SK-N-SH treated with all-trans-retinoic acid at 6 μM for 48 hours (cell line): ENCODE results near the gene HMGB3.

Experiments
- ATAC-seq: fragments of 200-7000 bp; cut with Tn5 transposase; 3 replicates; pipeline ENCODE4 v1.9.1; 2020; ENCODE audit warnings: mild to moderate bottlenecking, moderate library complexity
- ARNTL ChIP-seq: fragments of 450-650 bp; formaldehyde crosslinking; IDR thresholded peaks from 2 replicates; pipeline ENCODE4 v1.5.0; 2020; ENCODE audit warnings: low read depth, mild to moderate bottlenecking, moderate library complexity, borderline replicate concordance
- CSDC2 ChIP-seq: fragments of 250-450 bp; sonication (Bioruptor Pico); IDR thresholded peaks from 2 replicates; pipeline ENCODE4 v1.5.0; 2020; ENCODE audit warnings: mild to moderate bottlenecking, moderate library complexity
- GLIS3 ChIP-seq: fragments of 250-450 bp; sonication (Bioruptor Pico); IDR thresholded peaks from 2 replicates; pipeline ENCODE4 v1.5.0; 2020; ENCODE audit warnings: mild to moderate bottlenecking, moderate library complexity
- ISL1 ChIP-seq: fragments of 250-450 bp; sonication (Bioruptor Pico); IDR thresholded peaks from 2 replicates; pipeline ENCODE4 v2.1.2; 2022; ENCODE audit warnings: mild to moderate bottlenecking, moderate library complexity
- OSR1 ChIP-seq: fragments of 250-450 bp; sonication (Bioruptor Pico); IDR thresholded peaks from 2 replicates; pipeline ENCODE4 v1.8.0; 2022; ENCODE audit warnings: moderate library complexity, mild to moderate bottlenecking, inconsistent platforms
- POU6F1 ChIP-seq: fragments of 250-450 bp; sonication (Bioruptor Pico); IDR thresholded peaks from 2 replicates; pipeline ENCODE4 v1.8.0; 2021; ENCODE audit warnings: low read depth, mild to moderate bottlenecking, moderate library complexity, borderline replicate concordance
- PPARA ChIP-seq: fragments of 250-450 bp; sonication (Bioruptor Pico); IDR thresholded peaks from 2 replicates; pipeline ENCODE4 v1.5.0; 2020; ENCODE audit warnings: mild to moderate bottlenecking, borderline replicate concordance
- SNAI2 ChIP-seq: fragments of 250-450 bp; sonication (Bioruptor Pico); IDR thresholded peaks from 2 replicates; pipeline ENCODE4 v1.5.0; 2020; ENCODE audit warnings: mild to moderate bottlenecking, moderate library complexity
- TCF4 ChIP-seq: fragments of 250-450 bp; sonication (Bioruptor Pico); IDR thresholded peaks from 2 replicates; pipeline ENCODE4 v1.8.0; 2021; ENCODE audit warnings: mild to moderate bottlenecking, moderate library complexity, borderline replicate concordance
- TSHZ2 ChIP-seq: fragments of 250-450 bp; sonication (Bioruptor Pico); IDR thresholded peaks from 2 replicates; pipeline ENCODE4 v1.5.0; 2020; ENCODE audit warnings: mild to moderate bottlenecking, moderate library complexity
- ZC3H10 ChIP-seq: fragments of 250-450 bp; sonication (Bioruptor Pico); IDR thresholded peaks from 2 replicates; pipeline ENCODE4 v1.5.1; 2021; ENCODE audit warnings: mild to moderate bottlenecking, moderate library complexity
- ZFP3 ChIP-seq: fragments of 250-450 bp; sonication (Bioruptor Pico); IDR thresholded peaks from 2 replicates; pipeline ENCODE4 v1.5.0; 2020; ENCODE audit warnings: mild to moderate bottlenecking, moderate library complexity
- ZFP30 ChIP-seq: fragments of 450-650 bp; formaldehyde crosslinking; IDR thresholded peaks from 2 replicates; pipeline ENCODE4 v1.5.0; 2022; ENCODE audit warnings: mild to moderate bottlenecking, moderate library complexity
- ZNF565 ChIP-seq: fragments of 450-650 bp; formaldehyde crosslinking; conservative IDR thresholded peaks from 2 replicates; pipeline ENCODE4 v1.5.0; 2020; ENCODE audit warnings: low read depth, mild to moderate bottlenecking, moderate library complexity
- ZNF70 ChIP-seq: fragments of 450-650 bp; formaldehyde crosslinking; IDR thresholded peaks from 2 replicates; pipeline ENCODE4 v1.5.0; 2020; ENCODE audit warnings: mild to moderate bottlenecking, moderate library complexity
- ZNF8 ChIP-seq: fragments of 450-650 bp; formaldehyde crosslinking; IDR thresholded peaks from 2 replicates; pipeline ENCODE4 v1.5.0; 2020; ENCODE audit warnings: mild to moderate bottlenecking, moderate library complexity
- TF ChIP-seq, protein P1 (sequence below): fragments of 250-450 bp; sonication (Bioruptor Pico); IDR thresholded peaks from 2 replicates; pipeline ENCODE4 v1.5.1; 2020; ENCODE audit warnings: low read depth, mild to moderate bottlenecking, moderate library complexity
- TF ChIP-seq, protein P2 (sequence below): fragments of 250-450 bp; sonication (Bioruptor Pico); IDR thresholded peaks from 2 replicates; pipeline ENCODE4 v1.8.0; 2020; ENCODE audit warnings: mild to moderate bottlenecking, moderate library complexity, borderline replicate concordance
- TF ChIP-seq, protein P3 (sequence below): fragments of 250-450 bp; sonication (Bioruptor Pico); IDR thresholded peaks from 2 replicates; pipeline ENCODE4 v1.5.1; 2021; ENCODE audit warnings: mild to moderate bottlenecking, moderate library complexity

Gene HMGB3

GRCh38 chrX:150941580-150941979 is 41.6 kb upstream of the HMGB3 start:
- ATAC-seq, result no peak

DNA sequence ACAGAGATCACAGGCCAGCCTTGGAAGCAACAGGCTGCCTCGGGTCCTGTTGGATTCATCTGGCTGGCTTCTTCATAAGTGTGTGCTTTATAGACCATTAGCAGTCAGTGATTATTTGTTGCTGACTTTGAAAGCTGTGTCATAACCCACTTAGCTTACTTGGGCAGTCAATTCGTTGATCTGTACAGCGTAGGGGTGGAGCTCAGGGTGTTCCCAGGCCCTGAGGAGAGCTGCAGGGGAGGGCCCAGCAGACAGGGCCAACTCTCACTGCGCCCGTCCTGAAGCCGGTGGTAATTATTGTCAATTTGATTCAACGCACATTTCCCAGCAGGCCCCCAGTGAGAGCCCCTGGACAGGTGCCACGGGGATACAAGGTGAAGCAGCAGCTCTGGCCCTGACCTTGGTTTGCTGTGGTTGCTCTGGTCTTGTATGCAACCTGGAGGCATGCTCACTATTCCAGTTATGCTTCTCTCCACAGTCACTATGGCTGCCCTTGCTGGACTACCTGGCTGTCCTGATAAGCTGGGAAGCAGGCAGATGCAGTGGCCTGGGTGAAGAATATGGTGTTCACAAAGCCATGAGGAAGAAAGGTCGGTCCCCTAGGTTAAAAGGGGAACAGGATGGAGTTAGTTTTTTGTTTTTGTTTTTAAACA is 40.1 kb upstream of the HMGB3 start:
- no peak for ATAC-seq
- TF ChIP-seq, protein P1, sequence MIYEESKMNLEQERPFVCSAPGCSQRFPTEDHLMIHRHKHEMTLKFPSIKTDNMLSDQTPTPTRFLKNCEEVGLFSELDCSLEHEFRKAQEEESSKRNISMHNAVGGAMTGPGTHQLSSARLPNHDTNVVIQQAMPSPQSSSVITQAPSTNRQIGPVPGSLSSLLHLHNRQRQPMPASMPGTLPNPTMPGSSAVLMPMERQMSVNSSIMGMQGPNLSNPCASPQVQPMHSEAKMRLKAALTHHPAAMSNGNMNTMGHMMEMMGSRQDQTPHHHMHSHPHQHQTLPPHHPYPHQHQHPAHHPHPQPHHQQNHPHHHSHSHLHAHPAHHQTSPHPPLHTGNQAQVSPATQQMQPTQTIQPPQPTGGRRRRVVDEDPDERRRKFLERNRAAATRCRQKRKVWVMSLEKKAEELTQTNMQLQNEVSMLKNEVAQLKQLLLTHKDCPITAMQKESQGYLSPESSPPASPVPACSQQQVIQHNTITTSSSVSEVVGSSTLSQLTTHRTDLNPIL, result no peak
- TF ChIP-seq ZNF70 (CRISPR knock-in tag) (no peak), ZC3H10 (CRISPR knock-in tag) (no peak), ZFP3 (CRISPR knock-in tag) (no peak), OSR1 (CRISPR knock-in tag) (no peak), POU6F1 (CRISPR knock-in tag) (no peak), ARNTL (CRISPR knock-in tag) (no peak), ISL1 (no peak), TSHZ2 (no peak)
- TF ChIP-seq, protein P2, sequence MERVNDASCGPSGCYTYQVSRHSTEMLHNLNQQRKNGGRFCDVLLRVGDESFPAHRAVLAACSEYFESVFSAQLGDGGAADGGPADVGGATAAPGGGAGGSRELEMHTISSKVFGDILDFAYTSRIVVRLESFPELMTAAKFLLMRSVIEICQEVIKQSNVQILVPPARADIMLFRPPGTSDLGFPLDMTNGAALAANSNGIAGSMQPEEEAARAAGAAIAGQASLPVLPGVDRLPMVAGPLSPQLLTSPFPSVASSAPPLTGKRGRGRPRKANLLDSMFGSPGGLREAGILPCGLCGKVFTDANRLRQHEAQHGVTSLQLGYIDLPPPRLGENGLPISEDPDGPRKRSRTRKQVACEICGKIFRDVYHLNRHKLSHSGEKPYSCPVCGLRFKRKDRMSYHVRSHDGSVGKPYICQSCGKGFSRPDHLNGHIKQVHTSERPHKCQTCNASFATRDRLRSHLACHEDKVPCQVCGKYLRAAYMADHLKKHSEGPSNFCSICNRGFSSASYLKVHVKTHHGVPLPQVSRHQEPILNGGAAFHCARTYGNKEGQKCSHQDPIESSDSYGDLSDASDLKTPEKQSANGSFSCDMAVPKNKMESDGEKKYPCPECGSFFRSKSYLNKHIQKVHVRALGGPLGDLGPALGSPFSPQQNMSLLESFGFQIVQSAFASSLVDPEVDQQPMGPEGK, result no peak
- TF ChIP-seq, protein P3, sequence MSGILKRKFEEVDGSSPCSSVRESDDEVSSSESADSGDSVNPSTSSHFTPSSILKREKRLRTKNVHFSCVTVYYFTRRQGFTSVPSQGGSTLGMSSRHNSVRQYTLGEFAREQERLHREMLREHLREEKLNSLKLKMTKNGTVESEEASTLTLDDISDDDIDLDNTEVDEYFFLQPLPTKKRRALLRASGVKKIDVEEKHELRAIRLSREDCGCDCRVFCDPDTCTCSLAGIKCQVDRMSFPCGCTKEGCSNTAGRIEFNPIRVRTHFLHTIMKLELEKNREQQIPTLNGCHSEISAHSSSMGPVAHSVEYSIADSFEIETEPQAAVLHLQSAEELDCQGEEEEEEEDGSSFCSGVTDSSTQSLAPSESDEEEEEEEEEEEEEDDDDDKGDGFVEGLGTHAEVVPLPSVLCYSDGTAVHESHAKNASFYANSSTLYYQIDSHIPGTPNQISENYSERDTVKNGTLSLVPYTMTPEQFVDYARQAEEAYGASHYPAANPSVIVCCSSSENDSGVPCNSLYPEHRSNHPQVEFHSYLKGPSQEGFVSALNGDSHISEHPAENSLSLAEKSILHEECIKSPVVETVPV (CRISPR knock-in tag), result no peak

More at GRCh38 chrX:150941580-150941979, 41.6 kb upstream of the HMGB3 start:
- TF ChIP-seq CSDC2 (no peak), ZNF70 (CRISPR knock-in tag) (no peak), POU6F1 (CRISPR knock-in tag) (no peak), TSHZ2 (no peak), SNAI2 (CRISPR knock-in tag) (no peak), ZNF565 (CRISPR knock-in tag) (no peak), PPARA (CRISPR knock-in tag) (no peak), ARNTL (CRISPR knock-in tag) (no peak), GLIS3 (CRISPR knock-in tag) (no peak), TCF4 (CRISPR knock-in tag) (no peak), ZFP30 (CRISPR knock-in tag) (no peak), ZNF8 (CRISPR knock-in tag) (no peak), ISL1 (no peak)
- TF ChIP-seq, protein P3 (CRISPR knock-in tag), result no peak
